Measurements from ENCODE around the gene AOC1.

The AOC1 gene

GRCh38 chr7:150858236-150859197, 6.2 kb downstream of the AOC1 start:
- DNase-seq: no peak

DNA sequence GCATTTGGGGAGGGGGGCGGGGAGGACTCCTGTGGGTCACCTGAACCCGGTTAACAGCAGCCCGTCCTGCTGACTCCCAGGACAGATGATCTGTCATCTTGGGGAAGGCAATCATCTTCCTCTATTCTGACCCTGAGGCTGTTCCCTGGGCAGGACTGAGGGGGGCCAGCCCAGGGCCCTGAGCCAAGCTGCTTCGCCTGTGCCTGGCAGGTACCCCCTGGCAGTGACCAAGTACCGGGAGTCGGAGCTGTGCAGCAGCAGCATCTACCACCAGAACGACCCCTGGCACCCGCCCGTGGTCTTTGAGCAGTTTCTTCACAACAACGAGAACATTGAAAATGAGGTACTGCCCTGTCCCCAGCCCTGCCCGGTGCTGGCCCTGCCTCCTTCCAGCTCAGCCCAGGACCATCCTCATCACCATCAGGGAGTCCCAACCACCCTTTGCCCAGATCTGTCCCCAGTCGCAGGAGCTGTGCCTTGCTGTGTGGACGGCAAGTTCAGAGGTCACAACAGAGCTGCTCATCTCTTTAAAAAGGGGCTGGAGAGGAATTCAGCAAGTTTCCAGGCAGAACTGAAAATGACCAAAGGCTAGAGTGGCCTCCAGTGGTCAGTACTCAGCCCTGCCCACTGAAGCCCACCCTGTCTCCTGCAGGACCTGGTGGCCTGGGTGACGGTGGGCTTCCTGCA, 8.1 kb downstream of the AOC1 start:
- no peak for DNase-seq

DNA sequence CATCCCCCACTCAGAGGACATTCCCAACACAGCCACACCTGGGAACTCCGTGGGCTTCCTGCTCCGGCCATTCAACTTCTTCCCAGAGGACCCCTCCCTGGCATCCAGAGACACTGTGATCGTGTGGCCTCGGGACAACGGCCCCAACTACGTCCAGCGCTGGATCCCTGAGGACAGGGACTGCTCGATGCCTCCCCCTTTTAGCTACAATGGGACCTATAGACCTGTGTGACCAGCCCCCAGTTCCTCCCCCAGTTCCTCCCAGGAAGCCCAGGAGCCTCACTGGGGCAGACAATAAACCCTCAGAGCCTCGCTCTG, 8.6 kb downstream of the AOC1 start:
- no peak for DNase-seq

DNA sequence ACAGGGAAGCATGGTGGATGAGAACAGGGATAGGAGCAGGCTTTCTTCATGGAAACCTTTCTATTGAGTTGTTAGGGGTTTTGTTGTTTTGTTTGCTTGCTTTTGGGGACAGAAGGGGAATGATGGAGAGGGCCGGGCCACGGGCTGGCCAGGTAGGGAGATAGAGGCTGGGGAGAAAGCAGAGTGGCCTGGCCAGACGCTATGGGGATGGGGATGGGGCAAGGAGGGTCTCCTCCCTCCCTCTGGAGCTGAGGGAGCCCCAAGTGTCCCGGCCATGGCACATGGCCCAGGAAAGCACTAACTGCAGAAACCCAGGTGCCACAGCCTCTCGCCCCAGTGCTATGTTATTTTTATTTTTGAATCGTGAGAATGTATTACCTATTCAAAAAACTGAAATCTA, 10.0 kb downstream of the AOC1 start:
- DNase-seq: no peak

GRCh38 chr7:150863946-150864345, 11.6 kb downstream of the AOC1 start:
- no peak for DNase-seq

DNA sequence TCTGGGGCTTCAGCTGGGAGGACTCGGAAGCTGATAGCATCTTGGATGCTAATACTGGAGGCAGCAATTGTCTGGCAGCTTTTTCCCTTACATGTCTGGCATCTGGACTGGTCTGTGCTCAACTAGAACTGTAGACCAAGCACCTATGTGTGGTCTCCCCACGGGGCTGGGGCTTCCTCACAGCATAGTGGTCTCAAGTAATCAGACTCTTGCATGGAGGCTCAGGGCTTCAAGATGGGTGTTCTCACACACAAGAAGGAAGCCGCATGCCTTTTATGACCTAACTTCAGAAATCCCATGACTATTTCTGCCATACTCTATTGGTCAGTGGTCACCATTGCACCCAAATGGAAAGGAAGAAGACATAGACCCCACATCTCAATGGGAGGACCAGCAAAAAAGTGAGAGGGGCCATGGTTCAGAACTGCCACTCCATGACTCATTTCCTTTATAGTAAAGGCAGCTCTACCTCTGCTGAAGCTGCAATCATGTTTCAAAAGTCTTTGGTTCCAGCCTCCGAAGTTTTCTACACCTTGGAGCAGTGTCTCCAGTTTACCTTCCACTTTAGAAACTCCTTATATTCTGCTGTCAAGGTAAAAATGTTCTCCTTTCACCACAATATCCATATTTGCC, 14.7 kb downstream of the AOC1 start:
- DNase-seq: no peak

- no peak for DNase-seq
Measured at GRCh38 chr7:150867605-150868004, 15.3 kb downstream of the AOC1 start.

DNA sequence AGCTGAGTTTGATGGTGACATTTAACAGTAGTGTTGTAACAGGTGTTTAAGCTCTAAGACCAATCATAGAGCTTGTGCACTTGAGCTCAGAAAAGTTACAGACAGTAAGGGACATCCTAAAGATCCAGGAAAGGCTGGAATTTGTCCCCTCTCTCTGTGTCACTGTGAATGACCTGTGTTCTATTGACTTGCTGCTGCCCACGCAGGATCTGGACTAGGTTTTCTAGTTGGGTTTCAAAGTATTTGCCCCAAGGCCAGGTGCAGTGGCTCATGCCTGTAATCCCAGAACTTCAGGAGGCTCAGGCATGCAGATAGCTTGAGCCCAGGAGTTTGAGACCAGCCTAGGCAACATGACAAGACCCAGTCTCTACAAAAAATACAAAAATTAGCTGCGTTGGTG, 17.1 kb downstream of the AOC1 start:
- no peak for DNase-seq

DNA sequence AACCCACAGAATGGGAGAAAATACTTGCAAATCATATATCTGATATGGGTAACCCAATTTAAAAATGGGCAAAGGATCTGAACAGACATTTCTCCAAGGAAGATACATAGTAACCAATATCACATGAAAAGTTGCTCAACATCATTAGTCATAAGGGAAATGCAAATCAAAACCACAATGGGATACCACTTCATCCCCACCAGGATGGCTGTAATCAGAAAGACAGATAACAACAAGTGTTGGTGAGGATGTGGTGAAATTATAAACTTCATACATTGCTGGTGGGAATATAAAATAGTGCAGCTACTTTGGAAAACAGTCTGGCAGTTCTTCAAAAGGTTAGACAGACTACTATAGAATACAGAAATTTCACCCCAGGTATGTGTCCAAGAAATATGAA, 19.3 kb downstream of the AOC1 start:
- DNase-seq: no peak

GRCh38 chr7:150874401-150875198, 22.3 kb downstream of the AOC1 start:
- DNase-seq: no peak

- DNase-seq: no peak
Measured at GRCh38 chr7:150875791-150876190, 23.5 kb downstream of the AOC1 start.

DNA sequence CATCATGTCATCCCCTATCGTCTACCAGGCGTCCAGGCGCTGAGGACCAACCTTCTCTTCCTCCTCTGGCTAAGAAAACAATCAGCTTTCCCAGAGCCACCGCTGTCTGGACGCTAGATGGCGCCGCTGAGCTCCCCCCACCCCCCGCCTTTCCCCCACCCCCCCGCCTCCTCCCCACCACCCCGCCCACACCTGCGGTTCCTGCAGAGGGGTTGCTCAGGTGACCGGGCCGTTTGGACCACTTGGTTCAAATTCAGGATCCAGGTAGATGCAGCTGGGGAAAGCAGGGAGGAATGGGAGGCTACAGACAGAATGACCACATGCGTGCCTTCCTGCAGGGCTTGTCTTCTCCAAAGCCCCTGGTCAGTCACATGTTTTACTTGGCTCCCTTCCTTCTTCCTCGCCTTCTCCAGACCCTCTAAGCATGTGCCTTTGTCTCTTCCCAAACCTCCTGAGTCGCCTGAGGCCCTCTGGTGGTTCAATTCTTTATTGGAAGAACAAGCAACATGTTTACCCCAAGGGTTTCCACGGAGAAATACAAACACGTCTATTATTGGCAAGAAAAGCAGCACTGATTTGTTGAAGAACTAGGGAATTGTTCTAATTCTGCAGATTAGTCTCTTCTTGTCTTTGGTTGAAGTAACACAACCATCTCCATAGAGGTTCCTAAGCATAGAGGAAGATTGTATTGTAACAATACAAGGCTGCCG, 24.7 kb downstream of the AOC1 start:
- peak; percentile 74 for DNase-seq

- DNase-seq: no peak
Measured at GRCh38 chr7:150877536-150877935, 25.2 kb downstream of the AOC1 start.

GRCh38 chr7:150879345-150879744, 27.0 kb downstream of the AOC1 start:
- DNase-seq: no peak

DNA sequence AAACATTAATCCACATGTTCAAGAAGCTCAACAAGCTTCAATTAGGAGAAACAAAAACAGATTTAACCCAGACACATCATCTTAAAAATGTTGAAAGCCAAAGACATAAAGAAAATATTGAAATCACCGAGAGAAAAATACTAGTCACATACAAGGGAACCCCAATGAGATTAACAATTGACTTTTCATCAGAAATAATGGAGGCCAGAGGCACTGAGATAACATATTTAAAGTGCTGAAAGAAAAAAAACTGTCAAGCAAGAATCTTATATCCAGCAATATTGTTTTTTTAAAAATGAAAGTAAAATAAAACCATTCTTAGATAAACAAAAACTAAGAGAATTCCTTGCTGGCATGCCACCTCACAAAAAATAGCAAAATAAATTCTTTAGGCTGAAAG, 28.9 kb downstream of the AOC1 start:
- no peak for DNase-seq

- no peak for DNase-seq
Measured at GRCh38 chr7:150890853-150891584, 38.7 kb downstream of the AOC1 start.

- DNase-seq: no peak
Measured at GRCh38 chr7:150891740-150892139, 39.4 kb downstream of the AOC1 start.

DNA sequence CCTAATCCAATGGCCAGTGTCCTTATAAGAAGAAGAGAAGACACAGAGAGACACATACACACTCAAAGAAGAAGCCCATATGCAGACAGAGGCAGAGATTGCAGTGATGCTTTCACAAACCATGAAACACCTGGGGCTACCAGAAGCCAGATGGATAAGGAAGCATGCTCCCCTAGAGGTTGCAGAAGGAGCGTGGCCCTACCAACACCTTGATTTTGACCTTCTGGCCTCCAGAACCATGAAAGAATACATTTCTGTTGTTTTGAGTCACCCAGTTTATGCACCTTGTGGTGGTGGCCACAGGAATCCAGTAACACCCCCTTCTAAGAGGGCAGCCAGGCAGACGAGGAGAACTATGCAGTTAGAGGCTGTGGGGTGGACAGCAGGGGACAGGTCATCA, 43.5 kb downstream of the AOC1 start:
- DNase-seq: no peak

GRCh38 chr7:150896562-150897209, 44.4 kb downstream of the AOC1 start:
- DNase-seq: no peak

DNA sequence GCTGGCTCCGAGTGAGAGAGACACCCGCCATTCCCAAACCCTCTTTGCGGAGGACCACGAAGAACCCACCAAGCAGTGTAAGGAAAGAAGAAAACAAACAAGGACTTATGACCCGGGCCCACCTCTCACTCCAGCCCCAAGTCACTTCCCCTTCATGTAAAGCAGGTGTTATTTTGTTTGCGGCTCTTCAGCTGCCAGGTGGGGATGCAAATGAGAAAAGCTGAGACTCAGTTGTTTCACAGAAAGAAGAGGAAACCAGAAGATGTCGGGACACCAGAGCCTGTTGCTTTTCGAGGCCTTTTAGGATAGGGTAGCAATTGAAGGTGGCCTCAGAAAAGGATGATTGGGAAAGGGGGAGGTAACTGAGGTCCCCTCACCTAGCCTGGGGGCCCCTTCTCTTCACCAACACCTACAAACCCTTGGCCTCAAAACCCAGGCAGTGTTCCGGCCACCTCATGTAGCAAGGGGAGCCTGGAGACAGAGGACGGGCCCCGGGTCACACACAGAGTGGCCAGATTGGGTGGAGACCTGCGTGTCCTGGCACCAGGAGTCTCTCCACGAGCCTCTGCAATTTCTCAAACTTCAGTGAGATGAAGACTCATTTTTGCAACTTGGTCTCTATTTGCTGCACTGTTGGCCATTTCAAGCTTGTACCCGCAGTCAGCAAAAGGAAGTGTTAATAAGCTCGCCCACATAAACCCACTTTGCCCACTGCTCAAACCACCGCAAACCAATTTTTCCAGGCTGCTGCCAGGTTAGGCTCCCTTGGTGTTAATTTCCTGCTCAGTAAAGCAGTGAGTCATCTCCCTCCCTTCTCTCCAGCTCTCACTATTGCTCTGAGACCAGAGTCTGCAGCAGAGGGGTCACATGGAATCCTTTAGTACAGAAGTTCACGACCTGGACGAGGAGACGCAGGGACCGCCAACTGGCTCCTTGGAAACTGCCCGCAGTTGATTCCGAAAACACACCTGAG, 45.5 kb downstream of the AOC1 start:
- DNase-seq: no peak

All from GF-D8 (cell line).